IMR-90 (cell line): ENCODE data around the gene MC5R. TPM values are rescaled to one million over a fixed set of nuclear protein-coding genes. Genes with fewer than 3 reads are reported as not detected.

ENCODE experiments used
- ATAC-seq: fragments of 200-7000 bp; cut with Tn5 transposase; 2 replicates; pipeline ENCODE4 v1.9.1; 2020; ENCODE audit warnings: low read depth, mild to moderate bottlenecking, moderate library complexity
- BruUV-seq: library from RNA; stranded (reverse); fragments of 400-500 nt; replicated peaks from 2 replicates; lab custom pipeline; 2021; lab: Mats Ljungman, UMichigan
- CTCF ChIA-PET: fragments of 300-600 bp; formaldehyde crosslinking; extraction: SDS; loops from one replicate; lab custom pipeline; 2021; ENCODE audit warnings: antibody characterized with exemption; lab: Yijun Ruan, JAX
- POLR2A ChIA-PET: fragments of 300-600 bp; sonication (Branson Sonifier 250); formaldehyde crosslinking; loops from one replicate; lab custom pipeline; 2022; ENCODE audit warnings: antibody characterized with exemption; ENCODE audit not compliant: unreplicated experiment; lab: Charles Lee
- DNase-seq: peaks from one replicate; pipeline ENCODE4 v3.0.0; 2013
- H2AFZ ChIP-seq: replicated peaks from 2 replicates; pipeline ENCODE3; 2013; ENCODE audit warnings: low read length, mild to moderate bottlenecking; ENCODE audit not compliant: poor library complexity
- H2AK5ac ChIP-seq: 2 replicates; pipeline ENCODE4 v1.6.1; 2013; ENCODE audit warnings: low read depth, low read length, inconsistent platforms
- H2AK9ac ChIP-seq: replicated peaks from 2 replicates; pipeline ENCODE3; 2013; ENCODE audit warnings: mild to moderate bottlenecking, low read depth, low read length, moderate library complexity; ENCODE audit not compliant: poor library complexity
- H2BK120ac ChIP-seq: 2 replicates; pipeline ENCODE4 v1.6.1; 2013; ENCODE audit warnings: low read depth, low read length, inconsistent platforms
- H2BK15ac ChIP-seq: 3 replicates; pipeline ENCODE4 v1.6.1; 2013; ENCODE audit warnings: low read depth, low read length, inconsistent platforms
- H2BK20ac ChIP-seq: 2 replicates; pipeline ENCODE4 v1.6.1; 2013; ENCODE audit warnings: low read depth, mild to moderate bottlenecking, inconsistent platforms, low read length, moderate library complexity
- H2BK5ac ChIP-seq: 2 replicates; pipeline ENCODE4 v1.6.1; 2013; ENCODE audit warnings: mild to moderate bottlenecking, low read depth, low read length, inconsistent platforms; ENCODE audit not compliant: poor library complexity, severe bottlenecking
- H3K14ac ChIP-seq: replicated peaks from 2 replicates; pipeline ENCODE4 v1.6.1; 2013; ENCODE audit warnings: low read depth, low read length, inconsistent platforms
- H3K18ac ChIP-seq: 2 replicates; pipeline ENCODE4 v1.6.1; 2013; ENCODE audit warnings: low read depth, low read length, control low read depth
- H3K23ac ChIP-seq: 2 replicates; pipeline ENCODE4 v1.6.1; 2013; ENCODE audit warnings: low read depth, low read length, inconsistent platforms
- H3K27ac ChIP-seq: 2 replicates; pipeline ENCODE4 v1.5.1; 2013; ENCODE audit warnings: mild to moderate bottlenecking, control low read depth, low read length; ENCODE audit not compliant: insufficient read depth
- H3K27me3 ChIP-seq: 2 replicates; pipeline ENCODE4 v1.6.1; 2013; ENCODE audit warnings: low read length; ENCODE audit not compliant: control insufficient read depth, insufficient read depth
- H3K36me3 ChIP-seq: 2 replicates; pipeline ENCODE4 v1.6.1; 2013; ENCODE audit warnings: low read length, mixed read lengths; ENCODE audit not compliant: control insufficient read depth, insufficient read depth
- H3K4ac ChIP-seq: 2 replicates; pipeline ENCODE4 v1.6.1; 2013; ENCODE audit warnings: low read depth, low read length, inconsistent platforms
- H3K4me1 ChIP-seq: 2 replicates; pipeline ENCODE4 v1.6.1; 2013; ENCODE audit warnings: low read length, mixed read lengths; ENCODE audit not compliant: control insufficient read depth, insufficient read depth
- H3K4me2 ChIP-seq: 2 replicates; pipeline ENCODE4 v1.6.1; 2013; ENCODE audit warnings: low read depth, mild to moderate bottlenecking, control low read depth, low read length, moderate library complexity
- H3K4me3 ChIP-seq: 2 replicates; pipeline ENCODE4 v1.5.1; 2013; ENCODE audit warnings: low read depth, mild to moderate bottlenecking, control low read depth, low read length, moderate library complexity; ENCODE audit not compliant: insufficient read depth
- H3K56ac ChIP-seq: 2 replicates; pipeline ENCODE4 v1.6.1; 2013; ENCODE audit warnings: low read length, inconsistent platforms; ENCODE audit not compliant: insufficient read depth; ENCODE audit errors: extremely low read depth
- H3K79me1 ChIP-seq, 2 experiments: 2 replicates each; pipeline ENCODE4 v1.6.1; 2013; ENCODE audit warnings: low read length in 2 of 2, inconsistent platforms in 1 of 2, low read depth in 1 of 2
- H3K9ac ChIP-seq: 2 replicates; pipeline ENCODE4 v1.6.1; 2013; ENCODE audit warnings: low read depth, low read length, control low read depth
- H3K9me1 ChIP-seq: 2 replicates; pipeline ENCODE4 v1.6.1; 2013; ENCODE audit warnings: low read length, inconsistent platforms; ENCODE audit not compliant: insufficient read depth
- H3K9me3 ChIP-seq: 2 replicates; pipeline ENCODE4 v1.6.1; 2013; ENCODE audit warnings: low read length; ENCODE audit not compliant: control insufficient read depth, insufficient read depth
- H4K20me1 ChIP-seq: 2 replicates; pipeline ENCODE4 v1.6.1; 2013; ENCODE audit warnings: low read length, inconsistent platforms; ENCODE audit not compliant: insufficient read depth
- H4K5ac ChIP-seq: 2 replicates; pipeline ENCODE4 v1.6.1; 2013; ENCODE audit warnings: mild to moderate bottlenecking, low read depth, low read length, control low read depth
- H4K8ac ChIP-seq, 2 experiments: 2 replicates each; pipeline ENCODE4 v1.6.1; 2013; ENCODE audit warnings: low read depth in 2 of 2, low read length in 2 of 2, control low read depth in 1 of 2, inconsistent platforms in 1 of 2
- H4K91ac ChIP-seq: 2 replicates; pipeline ENCODE4 v1.6.1; 2013; ENCODE audit warnings: low read depth, low read length, inconsistent platforms; ENCODE audit not compliant: insufficient read depth
- MXI1 ChIP-seq: IDR thresholded peaks from 2 replicates; pipeline ENCODE4 v1.6.1; 2012; ENCODE audit warnings: low read depth, mild to moderate bottlenecking, low read length, moderate library complexity, borderline replicate concordance
- NFE2L2 ChIP-seq: fragments of 150-350 bp; IDR thresholded peaks from 2 replicates; pipeline ENCODE4 v1.6.1; 2016; ENCODE audit warnings: low read depth, mild to moderate bottlenecking, low read length
- RAD21 ChIP-seq: IDR thresholded peaks from 2 replicates; pipeline ENCODE4 v1.6.1; 2012; ENCODE audit warnings: low read length, improper control_type of control experiment
- RFX5 ChIP-seq: IDR thresholded peaks from 2 replicates; pipeline ENCODE4 v1.8.0; 2012; ENCODE audit warnings: low read depth, mild to moderate bottlenecking, low read length, moderate library complexity
- WGBS, 2 experiments: methylation state at CpG; one replicate each; pipeline versions ENCODE4 v1.1.5 to v1.1.7; 2013; ENCODE audit warnings: missing lambda C conversion rate in 2 of 2; ENCODE audit not compliant: insufficient read length in 1 of 2; ENCODE audit errors: extremely low coverage in 2 of 2; 5-methylcytosine and 5-hydroxymethylcytosine counted together
- dilution Hi-C: fragments of 300-500 bp; cut with HindIII; formaldehyde crosslinking; loops from one replicate; pipeline ENCODE4 v1.14.3; 2018; ENCODE audit warnings: low sequenced_read_pairs; ENCODE audit not compliant: unreplicated experiment
- in situ Hi-C: fragments of 300-500 bp; cut with MboI; formaldehyde crosslinking; loops from 3 replicates; pipeline ENCODE4 v1.14.3; 2019; ENCODE audit warnings: low sequenced_read_pairs, inconsistent platforms, mixed read lengths
- intact Hi-C: fragments of 100-400 bp; cut with micrococcal nuclease; formaldehyde crosslinking; loops from 2 replicates; pipeline ENCODE4 v1.10.0; 2022
- polyA plus RNA-seq, 3 experiments: library from polyadenylated mRNA; depleted of rRNA; stranded (reverse); fragments of >200 nt; gene quantifications; 2 replicates each; pipeline ENCODE4 v1.2.3, GENCODE V29; 2012; ENCODE audit warnings: low replicate concordance in 1 of 3
- total RNA-seq: library from RNA; depleted of rRNA; stranded (reverse); fragments of >200 nt; gene quantifications from 2 replicates; pipeline ENCODE4 v1.2.3, GENCODE V29; 2012
- TF ChIP-seq, protein P1 (sequence below): conservative IDR thresholded peaks from 2 replicates; pipeline ENCODE4 v1.5.1; 2012; ENCODE audit warnings: mild to moderate bottlenecking, low read depth, low read length, improper control_type of control experiment

MC5R gene
- total and polyA plus RNA-seq, 2 of the 4 experiments (the other 2 are of a cell fraction): not detected

DNA sequence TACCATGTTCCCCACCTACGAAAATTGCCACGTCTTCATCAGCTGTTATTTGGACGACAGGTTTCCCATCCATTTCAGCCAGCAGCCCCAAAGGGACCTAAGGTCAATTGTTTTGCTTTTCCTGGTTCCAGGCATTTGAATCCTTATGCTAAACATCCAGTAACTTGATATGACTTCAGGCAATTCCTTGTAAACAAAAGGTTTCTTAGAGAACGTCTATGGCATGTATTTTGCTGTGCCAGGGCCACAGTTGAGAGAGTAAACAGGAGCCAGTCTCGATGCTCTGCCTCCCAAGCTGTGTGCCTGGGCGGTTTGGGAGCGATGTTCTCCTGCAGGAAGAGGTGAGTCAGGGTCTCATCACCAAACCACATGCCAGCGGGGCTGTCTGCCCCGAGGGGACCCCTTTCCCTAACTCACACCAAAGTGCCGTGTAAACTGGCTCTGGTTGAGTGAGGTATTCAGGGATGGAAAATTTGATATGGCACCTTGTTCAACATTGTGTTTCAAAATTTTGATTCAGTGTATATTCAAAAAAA lies 12.9 kb upstream of the MC5R start:
- H3K36me3 ChIP-seq: no peaks in the 10 kb centered on the region
- no peak overlapping the region for H3K56ac ChIP-seq
- ATAC-seq (no peak), DNase-seq (no peak)
- H3K18ac ChIP-seq: no peak overlapping the region
- H3K27ac ChIP-seq: no peak overlapping the region
- no peaks in the 10 kb centered on the region for H3K9me1 ChIP-seq
- ChIA-PET POLR2A (no interaction called here), CTCF (no interaction called here)
- H2AK5ac ChIP-seq: no peak overlapping the region
- no peak overlapping the region for H4K8ac ChIP-seq
- no peak overlapping the region for H3K9ac ChIP-seq
- H2AFZ ChIP-seq: no peak overlapping the region
- in situ Hi-C loops: no loop called here
- H3K4ac ChIP-seq: no peak overlapping the region
- H3K9me3 ChIP-seq: no peaks in the 10 kb centered on the region
- no peak overlapping the region for H4K5ac ChIP-seq
- H4K20me1 ChIP-seq: no peaks in the 10 kb centered on the region
- H3K79me1 ChIP-seq: no peaks in the 10 kb centered on the region
- dilution Hi-C loops: no loop called here
- no peaks in the 10 kb centered on the region for H3K27me3 ChIP-seq
- TF ChIP-seq NFE2L2: no peak
- TF ChIP-seq, protein P1, sequence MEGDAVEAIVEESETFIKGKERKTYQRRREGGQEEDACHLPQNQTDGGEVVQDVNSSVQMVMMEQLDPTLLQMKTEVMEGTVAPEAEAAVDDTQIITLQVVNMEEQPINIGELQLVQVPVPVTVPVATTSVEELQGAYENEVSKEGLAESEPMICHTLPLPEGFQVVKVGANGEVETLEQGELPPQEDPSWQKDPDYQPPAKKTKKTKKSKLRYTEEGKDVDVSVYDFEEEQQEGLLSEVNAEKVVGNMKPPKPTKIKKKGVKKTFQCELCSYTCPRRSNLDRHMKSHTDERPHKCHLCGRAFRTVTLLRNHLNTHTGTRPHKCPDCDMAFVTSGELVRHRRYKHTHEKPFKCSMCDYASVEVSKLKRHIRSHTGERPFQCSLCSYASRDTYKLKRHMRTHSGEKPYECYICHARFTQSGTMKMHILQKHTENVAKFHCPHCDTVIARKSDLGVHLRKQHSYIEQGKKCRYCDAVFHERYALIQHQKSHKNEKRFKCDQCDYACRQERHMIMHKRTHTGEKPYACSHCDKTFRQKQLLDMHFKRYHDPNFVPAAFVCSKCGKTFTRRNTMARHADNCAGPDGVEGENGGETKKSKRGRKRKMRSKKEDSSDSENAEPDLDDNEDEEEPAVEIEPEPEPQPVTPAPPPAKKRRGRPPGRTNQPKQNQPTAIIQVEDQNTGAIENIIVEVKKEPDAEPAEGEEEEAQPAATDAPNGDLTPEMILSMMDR: no peak
- TF ChIP-seq RFX5: no peak
- TF ChIP-seq MXI1: no peak
- TF ChIP-seq RAD21: no peak
- no peak overlapping the region for H3K23ac ChIP-seq
- H4K91ac ChIP-seq: no peak overlapping the region
- no TSS peak for BruUV-seq
- no peak overlapping the region for H2BK5ac ChIP-seq
- H3K4me1 ChIP-seq: no peaks in the 10 kb centered on the region
- H2BK20ac ChIP-seq: no peak overlapping the region
- no peak overlapping the region for H3K4me3 ChIP-seq
- H2AK9ac ChIP-seq: no peak overlapping the region
- no peak overlapping the region for H2BK15ac ChIP-seq
- H3K4me2 ChIP-seq: no peak overlapping the region
- intact Hi-C loops: no loop called here
- no peak overlapping the region for H2BK120ac ChIP-seq
- H3K14ac ChIP-seq: no peak overlapping the region
- 23% methylated on average over 4 of the region's 10 CpGs; no CpG with 5 or more reads in 1 of the 2 experiments for WGBS, 2 experiments
